H9 (cell line): ENCODE results near the gene DGUOK. TPM values are rescaled to one million over a fixed set of nuclear protein-coding genes. Genes with fewer than 3 reads are reported as not detected.

Experiments
- DNase-seq: peaks from one replicate; pipeline ENCODE4 v3.0.0-alpha.2; 2017
- H2AFZ ChIP-seq: one replicate; pipeline ENCODE4 v1.6.1; 2013; ENCODE audit warnings: mild to moderate bottlenecking, low read length, control low read depth, moderate library complexity
- H2AK5ac ChIP-seq: 2 replicates; pipeline ENCODE4 v1.6.1; 2013; ENCODE audit warnings: low read length, control low read depth, mixed read lengths; ENCODE audit not compliant: insufficient read length
- H2BK120ac ChIP-seq: one replicate; pipeline ENCODE4 v1.6.1; 2013; ENCODE audit warnings: low read depth, mild to moderate bottlenecking, low read length, control low read depth, inconsistent platforms; ENCODE audit not compliant: poor library complexity, severe bottlenecking
- H2BK12ac ChIP-seq: 2 replicates; pipeline ENCODE4 v1.6.1; 2013; ENCODE audit warnings: low read length, control low read depth, mixed read lengths, low read depth; ENCODE audit not compliant: insufficient read length
- H2BK15ac ChIP-seq: 2 replicates; pipeline ENCODE4 v1.6.1; 2013; ENCODE audit warnings: low read depth, low read length, control low read depth
- H2BK20ac ChIP-seq: one replicate; pipeline ENCODE4 v1.6.1; 2013; ENCODE audit warnings: low read depth, mild to moderate bottlenecking, low read length, control low read depth, inconsistent platforms; ENCODE audit not compliant: poor library complexity, severe bottlenecking
- H2BK5ac ChIP-seq: 2 replicates; pipeline ENCODE4 v1.6.1; 2013; ENCODE audit warnings: low read length, control low read depth, mixed read lengths; ENCODE audit not compliant: insufficient read length
- H3K14ac ChIP-seq: 2 replicates; pipeline ENCODE4 v1.6.1; 2013; ENCODE audit warnings: low read length, control low read depth; ENCODE audit not compliant: insufficient read depth
- H3K18ac ChIP-seq: 2 replicates; pipeline ENCODE4 v1.6.1; 2013; ENCODE audit warnings: low read depth, mild to moderate bottlenecking, mixed read lengths, low read length, control low read depth; ENCODE audit not compliant: insufficient read length
- H3K23ac ChIP-seq: 2 replicates; pipeline ENCODE4 v1.6.1; 2013; ENCODE audit warnings: low read length, control low read depth, mixed read lengths, low read depth; ENCODE audit not compliant: insufficient read length
- H3K23me2 ChIP-seq: 2 replicates; pipeline ENCODE4 v1.6.1; 2013; ENCODE audit warnings: low read depth, mild to moderate bottlenecking, mixed read lengths, low read length, control low read depth; ENCODE audit not compliant: insufficient read length, poor library complexity, severe bottlenecking
- H3K27ac ChIP-seq: 2 replicates; pipeline ENCODE4 v1.5.1; 2013; ENCODE audit warnings: low read length, control low read depth, mixed read lengths, low read depth; ENCODE audit not compliant: insufficient read length
- H3K27me3 ChIP-seq: 2 replicates; pipeline ENCODE4 v1.6.1; 2013; ENCODE audit warnings: low read length, control low read depth, inconsistent platforms; ENCODE audit not compliant: insufficient read depth
- H3K4ac ChIP-seq: 2 replicates; pipeline ENCODE4 v1.6.1; 2013; ENCODE audit warnings: low read depth, mild to moderate bottlenecking, control low read depth, inconsistent platforms, low read length, moderate library complexity
- H3K4me1 ChIP-seq: 2 replicates; pipeline ENCODE4 v1.6.1; 2013; ENCODE audit warnings: low read length, control low read depth, inconsistent platforms; ENCODE audit not compliant: insufficient read depth
- H3K4me2 ChIP-seq: 2 replicates; pipeline ENCODE4 v1.6.1; 2013; ENCODE audit warnings: low read length, control low read depth, mixed read lengths; ENCODE audit not compliant: insufficient read length, insufficient read depth
- H3K56ac ChIP-seq: 2 replicates; pipeline ENCODE4 v1.6.1; 2013; ENCODE audit warnings: low read depth, mild to moderate bottlenecking, mixed read lengths, low read length, control low read depth; ENCODE audit not compliant: insufficient read length
- H3K79me1 ChIP-seq: 2 replicates; pipeline ENCODE4 v1.6.1; 2013; ENCODE audit warnings: low read depth, mild to moderate bottlenecking, moderate library complexity, low read length, control low read depth, inconsistent platforms; ENCODE audit not compliant: insufficient read depth, poor library complexity, severe bottlenecking
- H3K79me2 ChIP-seq: 2 replicates; pipeline ENCODE4 v1.6.1; 2013; ENCODE audit warnings: low read length, control low read depth, inconsistent platforms; ENCODE audit not compliant: insufficient read depth
- H3K9ac ChIP-seq: 2 replicates; pipeline ENCODE4 v1.6.1; 2013; ENCODE audit warnings: low read length, control low read depth, mixed read lengths; ENCODE audit not compliant: insufficient read length; ENCODE audit errors: extremely low read depth
- H3K9me3 ChIP-seq: one replicate; pipeline ENCODE4 v1.6.1; 2013; ENCODE audit warnings: low read depth, low read length, inconsistent platforms; ENCODE audit not compliant: control insufficient read depth
- H3T11ph ChIP-seq: one replicate; pipeline ENCODE4 v1.6.1; 2013; ENCODE audit warnings: mild to moderate bottlenecking, low read length, control low read depth, inconsistent platforms
- H4K20me1 ChIP-seq: one replicate; pipeline ENCODE4 v1.6.1; 2013; ENCODE audit not compliant: control insufficient read depth, insufficient read length, insufficient read depth
- H4K5ac ChIP-seq: 2 replicates; pipeline ENCODE4 v1.6.1; 2013; ENCODE audit warnings: low read depth, mild to moderate bottlenecking, mixed read lengths, low read length, control low read depth; ENCODE audit not compliant: insufficient read length
- H4K8ac ChIP-seq: replicated peaks from 2 replicates; pipeline ENCODE4 v1.6.1; 2013; ENCODE audit warnings: low read length, control low read depth, mixed read lengths, low read depth; ENCODE audit not compliant: insufficient read length
- H4K91ac ChIP-seq: 2 replicates; pipeline ENCODE4 v1.6.1; 2013; ENCODE audit warnings: low read depth, mild to moderate bottlenecking, moderate library complexity, mixed read lengths, low read length, control low read depth; ENCODE audit not compliant: insufficient read length
- H3K27ac Mint-ChIP-seq, 3 experiments: 2 replicates in 2 of 3; 3 replicates in 1 of 3; pipeline ENCODE4 v1.8.0; 2020 to 2021; ENCODE audit warnings: mixed read lengths in 3 of 3, mild to moderate bottlenecking in 1 of 3, moderate library complexity in 1 of 3
- H3K27me3 Mint-ChIP-seq: 2 replicates; pipeline ENCODE4 v1.8.0; 2021; ENCODE audit warnings: low read depth, mild to moderate bottlenecking, moderate library complexity, mixed read lengths
- H3K36me3 Mint-ChIP-seq, 3 experiments: 2 replicates in 2 of 3; 3 replicates in 1 of 3; pipeline ENCODE4 v1.8.0; 2020 to 2021; ENCODE audit warnings: low read depth in 3 of 3, mixed read lengths in 3 of 3; ENCODE audit not compliant: insufficient read depth in 1 of 3
- H3K4me1 Mint-ChIP-seq, 2 experiments: 2 replicates each; pipeline ENCODE4 v1.8.0; 2020; ENCODE audit warnings: mixed read lengths in 2 of 2
- H3K4me3 Mint-ChIP-seq, 2 experiments: 2 replicates in 1 of 2; 3 replicates in 1 of 2; pipeline ENCODE4 v1.8.0; 2020 to 2021; ENCODE audit warnings: mild to moderate bottlenecking in 2 of 2, mixed read lengths in 2 of 2, moderate library complexity in 1 of 2
- H3K9me3 Mint-ChIP-seq, 2 experiments: 2 replicates in 1 of 2; 3 replicates in 1 of 2; pipeline ENCODE4 v1.8.0; 2020; ENCODE audit warnings: mild to moderate bottlenecking in 2 of 2, mixed read lengths in 2 of 2, moderate library complexity in 1 of 2
- WGBS: extraction: QIAGEN DNeasy Blood & Tissue Kit; methylation state at CpG from one replicate; pipeline ENCODE4 v1.1.7; 2013; ENCODE audit warnings: missing lambda C conversion rate, low lambda C conversion rate, mixed read lengths; ENCODE audit not compliant: insufficient read length; ENCODE audit errors: extremely low coverage; 5-methylcytosine and 5-hydroxymethylcytosine counted together
- total RNA-seq: library from RNA; stranded (reverse); gene quantifications from 2 replicates; pipeline ENCODE4 v1.2.1, GENCODE V29; 2021
- TF ChIP-seq, protein P1 (sequence below): fragments of 200-600 bp; sonication (generic); conservative IDR thresholded peaks from 3 replicates; pipeline ENCODE4 v1.8.0; 2021; ENCODE audit warnings: antibody characterized with exemption, mild to moderate bottlenecking

Gene DGUOK
- total RNA-seq, 1 experiment from 2014 or later: 98.5 TPM

DNA sequence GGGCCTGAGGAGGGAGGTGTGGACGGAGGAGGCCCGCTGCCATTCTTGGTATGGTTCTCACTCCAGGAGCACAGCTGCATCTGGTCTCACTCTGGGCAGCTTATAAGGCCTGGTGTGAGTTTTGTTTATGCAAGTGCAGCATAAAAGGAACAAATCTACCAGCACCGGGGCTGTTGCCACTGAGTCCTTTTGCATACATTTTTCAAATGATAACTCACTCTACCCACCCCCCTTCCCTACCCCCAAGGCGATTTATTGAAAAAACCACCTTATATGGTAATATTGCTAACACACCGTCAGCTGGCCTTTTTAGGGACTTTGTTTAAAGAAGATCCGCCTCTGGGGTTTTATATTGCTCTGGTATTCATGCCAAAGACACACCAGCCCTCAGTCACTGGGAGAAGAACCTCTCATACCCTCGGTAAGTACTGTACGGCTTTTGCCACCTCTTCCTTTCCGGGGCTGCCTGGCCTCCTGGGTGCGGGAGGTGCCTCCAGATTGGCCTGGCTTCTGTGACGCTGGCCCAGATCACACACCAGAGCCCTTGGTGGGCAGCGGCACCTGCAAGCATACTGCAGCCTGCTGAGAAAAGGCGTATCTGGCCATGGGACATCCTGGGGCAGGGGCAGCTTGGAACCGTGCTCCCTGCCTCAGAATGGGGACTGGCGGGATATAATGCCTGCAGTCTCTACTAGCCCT is 33.9 kb upstream of the DGUOK start, which contains the start of gene ACTG2:
Gene ACTG2, plus strand, starts transcription at position 378 of the 699 bp plus-strand sequence. CDS start 8,304 bp downstream, outside the sequence.
- no peak for DNase-seq
- Histone ChIP-seq H2BK12ac (no peak within 1 kb of the TSS), H3T11ph (no peak within 1 kb of the TSS), H4K5ac (no peak within 1 kb of the TSS), H3K79me2 (no peaks in the 10 kb centered on the region), H4K91ac (no peak within 1 kb of the TSS), H4K8ac (no peak within 1 kb of the TSS), H2AFZ (no peak within 1 kb of the TSS), H3K56ac (no peak within 1 kb of the TSS), H3K79me1 (no peaks in the 10 kb centered on the region), H3K18ac (peak within 1 kb of the TSS; percentile 32), H3K23me2 (no peaks in the 10 kb centered on the region), H3K27ac (no peak within 1 kb of the TSS), H3K4me1 (no peaks in the 10 kb centered on the region), H3K27me3 (no peaks in the 10 kb centered on the region), H3K14ac (no peak within 1 kb of the TSS), H2AK5ac (no peak within 1 kb of the TSS), H2BK120ac (no peak within 1 kb of the TSS), H2BK5ac (no peak within 1 kb of the TSS), H3K9me3 (no peaks in the 10 kb centered on the region), H3K4me2 (no peak within 1 kb of the TSS), H3K9ac (no peak within 1 kb of the TSS), H2BK15ac (no peak within 1 kb of the TSS), H3K23ac (no peak within 1 kb of the TSS), H2BK20ac (no peak within 1 kb of the TSS), H3K4ac (no peak within 1 kb of the TSS), H4K20me1 (no peaks in the 10 kb centered on the region)
- WGBS: no CpG with 5 or more reads among the region's 15 CpGs
- H3K36me3 Mint-ChIP-seq: no peaks in the 10 kb centered on the region
- TF ChIP-seq, protein P1, sequence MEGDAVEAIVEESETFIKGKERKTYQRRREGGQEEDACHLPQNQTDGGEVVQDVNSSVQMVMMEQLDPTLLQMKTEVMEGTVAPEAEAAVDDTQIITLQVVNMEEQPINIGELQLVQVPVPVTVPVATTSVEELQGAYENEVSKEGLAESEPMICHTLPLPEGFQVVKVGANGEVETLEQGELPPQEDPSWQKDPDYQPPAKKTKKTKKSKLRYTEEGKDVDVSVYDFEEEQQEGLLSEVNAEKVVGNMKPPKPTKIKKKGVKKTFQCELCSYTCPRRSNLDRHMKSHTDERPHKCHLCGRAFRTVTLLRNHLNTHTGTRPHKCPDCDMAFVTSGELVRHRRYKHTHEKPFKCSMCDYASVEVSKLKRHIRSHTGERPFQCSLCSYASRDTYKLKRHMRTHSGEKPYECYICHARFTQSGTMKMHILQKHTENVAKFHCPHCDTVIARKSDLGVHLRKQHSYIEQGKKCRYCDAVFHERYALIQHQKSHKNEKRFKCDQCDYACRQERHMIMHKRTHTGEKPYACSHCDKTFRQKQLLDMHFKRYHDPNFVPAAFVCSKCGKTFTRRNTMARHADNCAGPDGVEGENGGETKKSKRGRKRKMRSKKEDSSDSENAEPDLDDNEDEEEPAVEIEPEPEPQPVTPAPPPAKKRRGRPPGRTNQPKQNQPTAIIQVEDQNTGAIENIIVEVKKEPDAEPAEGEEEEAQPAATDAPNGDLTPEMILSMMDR: no peak
- H3K27me3 Mint-ChIP-seq: peaks cover 2% of the 10 kb centered on the region; the same call in 1 of the 2 replicates
- H3K27ac Mint-ChIP-seq: peak within 1 kb of the TSS in 1 of 3 experiments; percentile 61; a peak in 4 of 7 replicates
- H3K4me1 Mint-ChIP-seq: peaks cover 8 to 10% of the 10 kb centered on the region in 2 experiments; a peak in 3 of 4 replicates
- H3K9me3 Mint-ChIP-seq: no peaks in the 10 kb centered on the region
- no peak within 1 kb of the TSS for H3K4me3 Mint-ChIP-seq
